GM18526 (cell line): ENCODE data around the gene TES.

Source experiments
- POLR2A ChIP-seq: IDR thresholded peaks from 3 replicates; pipeline ENCODE4 v1.6.1; 2011; ENCODE audit not compliant: insufficient read length; ENCODE audit errors: extremely low read depth

TES gene

DNA sequence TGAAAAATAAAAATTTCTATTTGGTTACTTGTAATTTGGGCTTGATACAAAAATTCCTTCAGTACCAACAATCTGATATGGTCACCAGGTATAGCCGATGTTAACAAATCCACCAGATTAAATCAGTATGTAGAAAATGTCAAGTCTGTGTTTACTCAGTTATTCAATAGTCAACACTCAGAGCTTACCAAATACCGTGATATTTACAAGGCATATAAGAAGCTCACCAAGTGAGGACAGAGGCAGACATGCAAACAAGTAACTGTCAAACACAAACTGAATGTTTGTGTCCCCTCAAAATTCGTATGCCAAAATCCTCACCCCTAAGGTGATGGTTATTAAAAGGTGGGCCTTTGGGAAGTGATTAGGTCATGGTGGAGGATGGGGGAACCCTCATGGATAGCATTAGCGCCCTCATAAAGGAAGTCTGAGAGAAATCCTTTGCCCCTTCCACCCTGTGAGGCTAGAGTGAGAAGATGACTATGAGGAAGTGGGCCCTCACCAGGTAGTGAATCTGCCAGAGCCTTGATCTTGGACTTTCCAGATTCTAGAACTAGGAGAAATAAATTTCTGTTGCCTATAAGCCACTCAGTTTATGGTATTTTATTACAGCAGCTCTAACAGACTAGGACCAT, 63.1 kb downstream of the TES start:
- TF ChIP-seq POLR2A = no peak

DNA sequence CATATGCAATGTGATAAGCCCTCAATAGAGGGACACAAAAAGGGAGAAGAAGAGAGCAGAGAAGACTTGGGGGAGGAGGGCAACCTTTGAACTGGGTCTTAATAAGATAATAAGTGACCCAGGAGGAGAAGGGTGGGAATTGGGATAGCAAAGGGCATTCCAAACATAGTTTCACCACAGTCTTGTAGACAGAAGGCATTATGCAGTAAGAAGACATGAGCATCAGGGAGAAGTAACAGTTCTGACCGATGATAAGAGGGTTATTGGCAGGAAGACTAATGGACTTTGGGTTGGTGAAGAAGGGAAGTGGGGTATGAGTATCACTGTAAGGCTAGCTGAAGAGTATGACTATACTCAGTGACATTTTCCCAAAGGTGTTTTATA, 63.6 kb downstream of the TES start:
- TF ChIP-seq POLR2A = no peak

DNA sequence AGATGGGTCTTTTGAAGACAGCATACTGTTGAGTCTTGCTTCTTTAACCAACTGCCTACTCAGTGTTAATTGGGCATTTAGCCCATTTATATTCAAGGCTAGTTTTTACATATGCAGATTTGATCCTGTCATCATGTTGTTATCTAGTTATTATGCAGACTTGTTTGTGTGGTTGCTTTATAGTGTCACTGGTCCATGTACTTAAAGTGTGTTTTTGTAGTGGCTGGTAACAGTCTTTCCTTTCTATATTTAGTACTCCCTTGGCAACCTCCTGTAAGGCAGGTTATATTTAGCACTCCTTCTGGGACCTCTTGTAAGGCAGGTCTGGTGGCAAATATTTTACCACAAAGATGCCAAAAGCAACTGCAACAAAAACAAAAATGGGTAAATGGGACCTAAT, 66.7 kb downstream of the TES start:
- no peak for TF ChIP-seq POLR2A

DNA sequence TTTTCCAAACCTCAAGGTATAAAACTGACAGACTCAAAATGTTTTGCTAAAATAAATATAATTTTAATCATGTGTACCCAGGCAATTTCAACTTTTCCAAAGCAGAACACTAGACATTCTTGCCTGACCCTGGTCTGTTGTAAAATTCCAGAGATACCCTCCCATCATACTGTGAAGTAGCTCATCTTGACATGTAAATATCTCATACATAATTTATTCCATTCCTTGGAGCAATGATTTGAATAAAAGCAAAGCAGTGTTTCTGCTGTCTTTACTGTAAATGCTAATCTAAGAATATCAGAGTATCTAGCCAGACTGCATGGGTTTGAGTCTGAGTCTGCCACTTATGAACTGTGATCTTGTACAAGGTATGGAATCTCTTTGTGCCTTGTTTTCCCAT, 68.9 kb downstream of the TES start:
- TF ChIP-seq POLR2A = no peak

DNA sequence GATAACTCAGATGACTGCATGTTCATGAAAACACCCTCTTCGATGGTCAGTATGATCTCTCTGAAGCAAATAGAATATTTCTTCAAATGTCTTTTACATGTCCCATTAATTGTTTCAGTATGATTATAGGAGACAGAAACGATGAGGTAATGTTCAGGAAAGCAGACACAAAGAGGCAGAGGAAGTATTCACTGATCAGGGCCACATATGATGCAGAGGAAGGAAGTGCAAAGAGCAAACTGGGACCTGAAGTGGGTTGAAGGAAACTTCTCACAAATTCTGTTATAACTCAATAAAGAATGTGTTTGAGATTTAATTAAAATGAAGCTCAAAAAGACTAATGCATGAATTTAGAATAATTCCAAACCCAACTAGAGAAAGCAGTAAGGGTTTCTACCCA, 70.5 kb downstream of the TES start:
- TF ChIP-seq POLR2A = no peak

DNA sequence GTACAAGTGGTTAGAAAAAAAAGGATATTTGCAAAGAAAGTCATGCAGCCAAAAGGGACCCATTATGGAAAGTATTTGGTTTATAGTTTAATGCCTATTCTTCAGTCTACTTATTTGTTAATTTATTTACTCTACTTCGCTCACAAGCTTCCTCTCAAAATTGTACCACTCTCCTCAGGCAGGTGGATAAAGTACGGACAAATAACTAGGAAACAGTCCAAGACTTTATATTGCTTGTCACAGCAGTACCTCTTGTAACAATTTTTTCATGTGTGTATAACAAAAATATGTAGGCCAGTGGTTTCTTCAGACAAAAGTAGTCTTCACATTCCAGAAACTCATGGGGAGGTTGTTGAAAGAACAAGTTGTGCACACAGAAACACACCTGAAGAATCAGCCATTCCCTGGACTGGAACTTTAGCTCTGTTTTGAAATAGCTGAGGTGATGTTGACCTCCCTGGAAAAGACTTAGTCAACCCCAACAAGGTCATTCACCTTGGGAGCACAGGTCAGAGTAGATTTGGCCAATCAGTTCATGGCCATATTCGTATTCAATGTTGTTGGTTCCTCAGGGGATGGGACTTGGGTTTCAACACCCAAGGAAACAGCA, 73.4 kb downstream of the TES start:
- TF ChIP-seq POLR2A = no peak

DNA sequence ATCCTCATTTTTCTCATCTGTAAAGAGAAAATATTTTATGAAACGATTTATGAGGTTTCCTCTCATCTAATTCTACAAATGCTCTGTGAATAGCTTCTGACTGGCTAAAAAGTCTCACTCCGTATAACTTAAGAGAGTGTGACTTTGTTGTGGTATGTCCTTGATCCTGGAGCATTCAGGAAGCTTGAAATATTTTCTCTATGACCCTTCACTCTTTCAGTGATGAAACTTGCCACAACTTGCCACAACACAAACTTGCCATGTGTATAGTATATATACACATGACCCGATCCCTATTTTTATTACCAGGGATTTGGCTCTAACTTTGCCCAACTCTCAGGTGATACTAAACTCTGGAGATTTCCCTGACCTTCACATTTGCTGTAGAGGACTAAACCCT, 74.1 kb downstream of the TES start:
- no peak for TF ChIP-seq POLR2A

DNA sequence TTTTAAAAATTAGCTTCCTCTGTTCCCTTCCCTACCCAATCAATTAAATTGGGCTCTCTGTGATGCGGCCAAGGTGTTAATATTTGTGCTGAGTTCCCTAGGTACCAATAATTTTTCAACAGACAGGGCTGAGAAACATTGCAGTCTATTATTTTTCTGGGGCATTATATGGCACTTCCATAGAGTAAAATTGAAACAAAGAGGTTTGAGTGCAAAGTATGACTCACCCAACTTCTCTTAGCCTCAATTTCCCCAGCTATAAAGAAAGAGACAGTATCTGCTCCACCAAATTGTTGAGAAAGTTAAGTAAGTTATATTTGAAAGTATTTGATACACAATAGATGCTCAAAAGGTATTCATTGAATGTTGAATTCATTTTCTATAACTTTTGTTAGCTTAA, 74.9 kb downstream of the TES start:
- TF ChIP-seq POLR2A = no peak

DNA sequence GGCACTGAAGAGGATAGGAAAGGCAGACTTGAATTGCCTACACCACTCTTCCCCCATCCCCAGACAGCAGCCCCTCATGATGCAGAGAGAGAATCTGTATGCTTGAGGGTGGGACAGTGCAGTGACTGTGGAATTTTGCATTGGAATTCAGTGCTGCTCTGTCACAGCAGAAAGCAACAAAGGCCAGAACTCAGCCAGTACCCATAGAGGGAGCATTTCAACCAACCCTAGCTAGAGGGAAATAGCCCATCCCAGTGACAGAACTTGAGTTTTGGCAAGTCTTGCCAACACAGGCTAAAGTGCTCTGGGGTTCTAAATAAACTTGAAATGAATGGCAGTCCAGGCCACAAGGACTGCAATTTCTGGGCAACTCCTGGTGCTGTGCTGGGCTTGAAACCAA, 80.4 kb downstream of the TES start:
- no peak for TF ChIP-seq POLR2A

DNA sequence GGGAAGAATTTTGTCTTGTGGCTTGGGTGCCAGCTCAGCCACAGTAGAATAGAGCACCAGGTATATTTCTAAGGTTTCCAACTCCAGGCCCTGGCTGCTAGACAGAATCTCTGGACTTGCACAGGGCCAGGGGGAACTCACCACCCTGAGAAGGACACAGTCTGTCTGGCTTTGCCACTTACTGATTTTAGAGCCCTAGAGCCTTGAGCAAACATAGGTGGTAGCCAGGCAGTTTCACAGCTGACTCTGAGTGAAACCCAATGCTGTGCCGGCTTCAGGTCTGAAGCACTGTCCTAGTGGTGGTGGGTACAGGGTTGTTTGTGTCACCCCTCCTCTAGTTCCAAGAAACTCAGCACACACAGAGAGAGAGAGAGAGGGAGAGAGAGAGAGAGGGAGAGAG, 81.6 kb downstream of the TES start:
- no peak for TF ChIP-seq POLR2A

DNA sequence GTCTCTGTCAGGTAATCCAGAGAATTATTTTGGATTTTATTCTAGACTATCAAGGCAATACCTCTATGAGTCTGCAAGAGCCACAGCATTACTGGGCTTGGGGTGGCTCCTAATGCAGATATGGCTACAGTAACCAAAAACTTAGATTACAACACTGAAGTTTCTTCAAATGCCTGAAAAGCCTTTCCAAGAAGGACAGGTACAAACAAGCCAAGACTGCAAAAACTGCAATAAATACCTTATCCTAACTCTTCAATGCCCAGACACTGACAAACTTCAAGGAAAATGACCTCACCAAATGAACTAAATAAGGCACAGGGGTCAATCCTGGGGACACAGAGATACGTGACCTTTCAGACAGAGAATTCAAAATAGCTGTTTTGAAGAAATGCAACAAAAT, 82.0 kb downstream of the TES start:
- TF ChIP-seq POLR2A = no peak

DNA sequence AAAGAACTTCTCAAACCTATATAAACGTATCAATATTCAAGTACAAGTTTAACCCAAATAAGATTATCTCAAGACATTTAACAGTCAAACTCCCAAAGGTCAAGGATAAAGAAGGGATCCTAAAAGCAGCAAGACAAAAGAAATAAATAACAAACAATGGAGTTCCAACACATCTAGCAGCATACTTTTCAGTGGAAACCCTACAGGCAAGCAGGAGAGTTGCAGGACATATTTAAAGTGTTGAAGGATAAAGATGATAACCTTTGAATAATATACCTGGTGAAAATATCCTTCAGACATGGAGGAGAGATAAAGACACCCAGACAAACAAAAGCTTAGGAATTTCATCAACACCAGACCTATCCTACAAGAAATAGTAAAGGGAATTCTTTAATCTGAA, 82.8 kb downstream of the TES start:
- TF ChIP-seq POLR2A = no peak

DNA sequence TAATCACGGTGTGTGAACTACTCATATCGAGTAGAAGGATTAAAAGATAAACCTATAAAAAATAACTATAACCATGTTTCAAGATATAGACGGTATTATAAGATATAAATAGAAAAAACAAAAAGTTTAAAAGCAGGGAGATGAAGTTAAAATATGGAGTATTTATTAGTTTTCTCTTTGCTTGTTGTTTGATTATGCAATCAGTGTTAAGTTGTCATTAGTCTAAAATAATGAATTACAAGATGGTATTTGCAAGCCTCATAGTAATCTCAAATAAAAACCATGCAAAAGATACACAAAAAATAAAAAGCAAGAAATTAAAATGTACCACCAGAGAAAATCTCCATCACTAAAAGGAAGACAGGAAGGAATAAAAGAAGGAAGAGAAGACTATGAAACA, 83.3 kb downstream of the TES start:
- no peak for TF ChIP-seq POLR2A

DNA sequence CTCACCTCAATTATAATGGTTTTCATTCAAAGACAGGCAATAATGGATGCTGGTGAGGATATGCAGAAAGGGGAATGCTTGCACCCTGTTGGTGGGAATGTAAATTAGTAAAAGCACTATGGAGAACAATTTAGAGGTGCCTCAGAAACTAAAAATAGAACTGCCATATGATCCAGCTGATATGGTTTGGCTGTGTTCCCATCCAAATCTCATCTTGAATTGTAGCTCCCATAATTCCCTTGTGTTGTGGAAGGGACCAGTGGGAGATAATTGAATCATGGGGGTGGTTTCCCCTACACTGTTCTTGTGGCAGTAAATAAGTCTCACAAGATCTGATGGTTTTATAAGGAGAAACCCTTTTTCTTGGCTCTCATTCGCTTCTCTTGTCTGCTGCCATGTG, 87.7 kb downstream of the TES start:
- TF ChIP-seq POLR2A = no peak

DNA sequence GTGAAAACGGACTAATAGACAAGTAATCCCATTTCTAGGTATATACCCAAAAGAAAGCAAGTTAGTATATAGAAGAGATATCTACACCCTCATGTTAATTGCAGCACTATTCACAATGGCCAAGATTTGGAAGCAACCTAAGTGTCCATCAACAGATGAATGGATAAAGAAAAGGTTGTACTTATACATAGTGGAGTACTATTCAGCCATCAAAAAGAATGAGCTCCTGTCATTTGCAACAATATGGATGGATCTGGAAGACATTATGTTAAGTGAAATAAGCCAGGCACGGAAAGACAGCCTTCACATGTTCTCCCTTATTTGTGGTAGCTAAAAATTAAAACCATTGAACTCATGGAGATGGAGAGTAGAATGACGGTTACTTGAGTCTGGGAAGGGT, 88.2 kb downstream of the TES start:
- no peak for TF ChIP-seq POLR2A

DNA sequence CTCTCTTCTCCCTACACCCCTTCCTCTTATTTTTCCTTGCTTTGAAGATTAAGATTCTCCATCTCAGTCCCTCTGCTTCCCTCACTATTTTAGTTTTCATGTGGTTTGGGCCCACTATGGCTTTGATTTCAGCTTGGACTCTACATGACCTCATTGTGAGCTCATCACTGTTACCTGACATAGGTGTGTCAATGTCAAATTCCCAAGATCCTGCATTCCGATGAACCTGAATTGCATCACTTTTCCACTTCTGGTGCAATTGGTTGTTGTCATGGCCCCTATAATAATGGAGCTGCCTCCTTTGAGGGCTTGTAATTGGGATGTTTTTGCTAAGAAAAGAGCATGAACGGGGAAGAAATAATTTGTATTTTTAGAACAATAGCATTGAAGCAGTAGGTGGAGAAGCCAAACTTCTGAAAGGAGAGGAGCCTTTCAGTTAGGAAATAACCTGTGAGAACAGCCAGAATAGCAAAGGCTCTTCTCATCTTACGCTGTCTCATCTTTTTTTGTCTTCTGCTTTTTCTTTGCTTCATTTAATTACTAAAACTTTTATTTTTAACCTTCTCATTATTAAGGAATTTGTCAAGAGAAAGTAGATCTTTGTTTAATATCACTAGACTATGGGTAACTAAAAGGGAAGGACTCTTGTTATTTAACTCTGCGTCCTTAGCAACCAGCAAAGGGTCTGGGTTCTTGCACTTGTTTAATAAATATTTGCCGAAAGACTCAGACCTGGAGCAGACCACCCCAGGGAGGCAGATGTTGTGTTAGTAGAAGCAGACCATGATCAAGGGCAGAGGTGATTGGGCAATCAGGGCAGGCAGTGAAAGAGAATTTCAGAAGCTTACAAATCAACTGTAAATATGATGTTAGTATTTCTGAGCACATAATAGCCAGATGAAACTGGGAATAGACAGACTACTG, 95.4 kb downstream of the TES start:
- no peak for TF ChIP-seq POLR2A
